Right kidney (tissue), 9 donors: ENCODE data around the gene CDK14.
A peak's percentile ranks its signal among the peaks of the same experiment; 100 is the strongest.

Source experiments
- DNase-seq: peaks from one replicate; pipeline ENCODE4 v3.0.0-alpha.2; 2016
- long read RNA-seq, 8 donors: transcript quantifications; one replicate each; lab custom pipeline, GENCODE V29; 2026

Gene CDK14
- long read RNA-seq, donor 1 = 0 reads
- long read RNA-seq, donor 2 = 0 reads
- long read RNA-seq, donor 3, full-length matches to known transcripts = 2 of 2 reads
- long read RNA-seq, donor 3, partial matches to known transcripts = 0 of 2 reads
- long read RNA-seq, donor 3, other reads (novel, unspliced or antisense) = 0 of 2 reads
- long read RNA-seq, donor 4, full-length matches to known transcripts = 3 of 27 reads
- long read RNA-seq, donor 4, partial matches to known transcripts = 24 of 27 reads
- long read RNA-seq, donor 4, other reads (novel, unspliced or antisense) = 0 of 27 reads
- long read RNA-seq, donor 5, full-length matches to known transcripts = 6 of 6 reads
- long read RNA-seq, donor 5, partial matches to known transcripts = 0 of 6 reads
- long read RNA-seq, donor 5, other reads (novel, unspliced or antisense) = 0 of 6 reads
- long read RNA-seq, donor 6, full-length matches to known transcripts = 2 of 2 reads
- long read RNA-seq, donor 6, partial matches to known transcripts = 0 of 2 reads
- long read RNA-seq, donor 6, other reads (novel, unspliced or antisense) = 0 of 2 reads
- long read RNA-seq, donor 7, full-length matches to known transcripts = 5 of 5 reads
- long read RNA-seq, donor 7, partial matches to known transcripts = 0 of 5 reads
- long read RNA-seq, donor 7, other reads (novel, unspliced or antisense) = 0 of 5 reads
- long read RNA-seq, donor 8, full-length matches to known transcripts = 1 of 1 reads
- long read RNA-seq, donor 8, partial matches to known transcripts = 0 of 1 reads
- long read RNA-seq, donor 8, other reads (novel, unspliced or antisense) = 0 of 1 reads

- peak; percentile 85 for DNase-seq
These were observed at the start of gene CDK14 for GRCh38 chr7:90595801-90596670. Gene CDK14, plus strand, starts transcription at chr7:90596321. Its CDS starts 307 bp downstream, at chr7:90596628.

GRCh38 chr7:90551036-90551435 is 45.1 kb upstream of the CDK14 start:
- DNase-seq = no peak

GRCh38 chr7:90552521-90552920 is 43.6 kb upstream of the CDK14 start:
- DNase-seq = no peak

GRCh38 chr7:90560730-90561129 is 35.4 kb upstream of the CDK14 start:
- no peak for DNase-seq

GRCh38 chr7:90563286-90563685 is 32.8 kb upstream of the CDK14 start:
- no peak for DNase-seq

- no peak for DNase-seq
These were observed 31.7 kb upstream of the CDK14 start for GRCh38 chr7:90564455-90564854.

- DNase-seq = no peak
These were observed 27.9 kb upstream of the CDK14 start for GRCh38 chr7:90568213-90568612.

- no peak for DNase-seq
These were observed 26.8 kb upstream of the CDK14 start for GRCh38 chr7:90569368-90569767.

GRCh38 chr7:90570373-90570959 is 25.7 kb upstream of the CDK14 start:
- no peak for DNase-seq

- no peak for DNase-seq
These were observed 21.8 kb upstream of the CDK14 start for GRCh38 chr7:90574146-90574819.

GRCh38 chr7:90574820-90575187 is 21.3 kb upstream of the CDK14 start:
- DNase-seq = no peak

GRCh38 chr7:90579181-90579688 is 16.9 kb upstream of the CDK14 start:
- no peak for DNase-seq

GRCh38 chr7:90580051-90580450 is 16.1 kb upstream of the CDK14 start:
- no peak for DNase-seq

- DNase-seq = no peak
These were observed 14.0 kb upstream of the CDK14 start for GRCh38 chr7:90582164-90582563.

GRCh38 chr7:90584378-90584777 is 11.7 kb upstream of the CDK14 start:
- DNase-seq = no peak

GRCh38 chr7:90586091-90586490 is 10.0 kb upstream of the CDK14 start:
- DNase-seq = no peak

- no peak for DNase-seq
These were observed 8.4 kb upstream of the CDK14 start for GRCh38 chr7:90587766-90588165.

- no peak for DNase-seq
These were observed 4.1 kb upstream of the CDK14 start for GRCh38 chr7:90592033-90592432.

GRCh38 chr7:90593205-90593604 is 2.9 kb upstream of the CDK14 start:
- no peak for DNase-seq

GRCh38 chr7:90594751-90595317 is 1.3 kb upstream of the CDK14 start:
- DNase-seq = no peak

- DNase-seq = peak; percentile 67
These were observed 750 bp upstream of the CDK14 start for GRCh38 chr7:90595342-90595800.
